ENCODE data around the gene LMTK2. TPM values are rescaled to one million over a fixed set of nuclear protein-coding genes. Genes with fewer than 3 reads are reported as not detected.
"Not testable (repeated sequence)": the region's sequence is repeated elsewhere in the genome, so short reads cannot be mapped to it uniquely, and the experiment has no call there.

LMTK2 gene
- total RNA-seq, 1 experiment from 2014 or later: 7.5 TPM

GRCh38 chr7:98217623-98218582 lies 111.2 kb downstream of the LMTK2 start:
- DNase-seq (ENCODE audit: low spot score): no peak

DNA sequence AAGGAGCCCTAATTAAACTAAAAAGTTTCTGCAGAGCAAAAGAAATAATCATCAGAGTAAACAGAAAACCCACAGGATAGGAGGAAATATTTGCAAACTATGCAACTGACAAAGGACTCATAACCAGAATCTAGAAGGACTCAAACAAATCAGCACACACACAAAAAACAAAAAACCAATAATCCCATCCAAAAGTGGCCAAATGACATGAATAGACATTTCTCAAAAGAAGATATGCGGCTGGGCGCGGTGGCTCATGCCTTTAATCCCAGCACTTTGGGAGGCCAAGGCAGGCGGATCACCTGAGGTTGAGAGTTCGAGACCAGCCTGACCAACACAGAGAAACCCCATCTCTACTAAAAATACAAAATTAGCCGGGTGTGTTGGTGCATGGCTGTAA lies 112.7 kb downstream of the LMTK2 start:
- DNase-seq (ENCODE audit: low spot score): not testable (repeated sequence)

- no peak for DNase-seq (ENCODE audit: low spot score)
These were observed 115.2 kb downstream of the LMTK2 start for GRCh38 chr7:98221611-98222532.

DNA sequence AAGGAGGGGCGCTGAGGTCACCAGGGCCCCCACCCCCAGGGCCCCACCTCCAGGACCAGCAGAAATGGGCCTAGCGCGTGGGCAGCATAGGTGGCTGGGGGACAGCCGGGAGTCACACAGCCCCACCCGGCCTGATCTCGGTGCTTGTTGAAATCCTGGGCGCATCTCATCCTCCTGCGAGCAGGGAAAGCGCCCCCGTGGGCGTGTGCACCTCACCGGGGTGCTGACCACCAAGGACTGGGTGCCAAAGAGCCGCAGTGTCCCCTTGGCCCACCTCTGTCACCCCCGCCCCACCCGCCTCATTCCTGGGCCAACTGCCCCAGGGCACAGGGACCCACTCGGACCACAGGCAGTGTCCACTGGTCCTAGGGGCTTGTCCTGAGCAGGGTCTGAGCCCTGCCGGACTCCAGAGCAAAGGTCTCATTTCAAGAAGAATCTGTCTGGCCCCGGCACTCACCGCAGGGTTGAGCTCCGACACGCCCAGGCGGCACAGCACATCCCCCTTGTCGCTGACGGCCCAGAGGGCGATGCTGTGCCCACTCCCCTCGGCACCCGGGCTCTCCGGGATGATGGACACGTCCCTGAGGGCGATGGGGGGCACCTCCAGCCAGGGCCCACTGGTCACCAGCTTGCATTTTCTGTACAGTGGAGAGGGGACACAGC lies 116.0 kb downstream of the LMTK2 start:
- no peak for DNase-seq (ENCODE audit: low spot score)

GRCh38 chr7:98223351-98223897 lies 116.8 kb downstream of the LMTK2 start:
- DNase-seq (ENCODE audit: low spot score): no peak

- DNase-seq (ENCODE audit: low spot score): no peak
These were observed 117.4 kb downstream of the LMTK2 start for GRCh38 chr7:98223898-98224700.

GRCh38 chr7:98224701-98225181 lies 118.1 kb downstream of the LMTK2 start:
- no peak for DNase-seq (ENCODE audit: low spot score)

DNA sequence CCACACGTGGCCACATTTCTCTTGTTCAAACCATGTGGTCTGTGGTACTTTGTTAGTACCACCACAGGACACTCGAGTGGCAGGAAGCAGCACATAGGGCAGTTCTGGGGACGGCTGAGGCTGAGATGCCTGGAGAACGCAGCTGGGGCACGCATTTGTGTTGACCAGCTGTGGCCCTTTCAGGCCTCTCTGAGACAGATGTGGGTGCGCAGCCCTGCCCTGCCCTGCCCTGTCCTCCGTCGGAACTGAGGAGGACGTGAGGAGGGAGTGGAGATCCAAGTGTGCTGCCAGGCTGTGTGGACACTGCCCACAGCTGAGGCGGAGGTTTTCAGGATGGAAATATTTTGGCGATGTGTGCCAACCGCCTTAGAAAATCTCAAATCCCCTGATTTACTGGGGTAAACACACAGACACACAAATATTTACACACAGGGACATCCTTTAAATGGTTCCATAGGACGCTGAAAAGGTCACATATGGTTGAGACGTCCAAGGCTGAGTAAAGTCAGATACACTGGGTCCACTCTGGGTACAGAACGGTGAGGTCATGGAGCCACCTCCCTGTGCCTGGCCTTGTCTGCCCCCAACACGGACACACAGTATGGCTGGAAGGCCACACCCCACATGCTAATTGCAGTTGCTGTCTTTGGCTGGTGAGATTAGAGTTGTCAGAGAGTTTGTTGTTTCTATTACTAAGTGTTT lies 119.4 kb downstream of the LMTK2 start:
- no peak for DNase-seq (ENCODE audit: low spot score)

- DNase-seq (ENCODE audit: low spot score): no peak
These were observed 121.3 kb downstream of the LMTK2 start for GRCh38 chr7:98227939-98228338.

DNA sequence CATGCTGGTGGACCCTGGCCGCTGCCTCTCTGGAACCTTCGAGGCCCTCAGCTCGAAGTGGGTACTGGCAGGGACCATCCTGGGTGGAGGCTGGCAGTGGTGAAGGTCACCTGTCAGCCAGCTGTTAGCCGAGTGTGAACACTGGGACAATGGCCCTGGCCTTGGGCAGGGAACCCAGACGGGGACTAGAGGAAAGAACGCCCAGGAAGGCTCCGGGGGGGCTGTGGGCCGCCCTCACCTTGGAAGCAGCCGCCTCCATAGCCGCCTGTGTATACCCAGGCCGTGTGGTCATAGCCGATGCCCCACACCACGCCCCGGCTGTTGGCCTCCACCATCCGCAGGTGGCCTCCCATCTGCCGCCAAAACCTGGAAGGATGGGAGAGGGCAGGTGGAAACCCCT lies 122.1 kb downstream of the LMTK2 start:
- no peak for DNase-seq (ENCODE audit: low spot score)

DNA sequence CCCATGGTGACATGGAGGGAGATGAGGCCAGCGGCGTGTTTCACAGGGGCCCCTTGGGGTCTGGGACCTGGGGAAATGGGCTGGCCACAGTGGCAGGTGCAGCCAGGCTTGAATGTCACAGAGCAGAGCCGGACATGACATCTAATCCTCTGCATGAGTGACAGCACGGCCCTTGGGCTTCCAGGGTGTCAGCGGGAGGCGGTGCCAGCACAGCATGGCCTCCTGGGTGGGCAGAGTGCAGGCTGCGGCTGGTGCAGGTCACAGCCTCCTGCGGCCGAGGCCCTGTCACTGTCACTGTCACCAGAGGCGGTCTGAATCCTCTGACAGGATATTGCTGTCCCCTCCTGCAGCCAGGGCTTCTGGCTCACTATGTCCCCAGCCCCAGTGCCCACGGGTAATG lies 122.8 kb downstream of the LMTK2 start:
- no peak for DNase-seq (ENCODE audit: low spot score)

DNA sequence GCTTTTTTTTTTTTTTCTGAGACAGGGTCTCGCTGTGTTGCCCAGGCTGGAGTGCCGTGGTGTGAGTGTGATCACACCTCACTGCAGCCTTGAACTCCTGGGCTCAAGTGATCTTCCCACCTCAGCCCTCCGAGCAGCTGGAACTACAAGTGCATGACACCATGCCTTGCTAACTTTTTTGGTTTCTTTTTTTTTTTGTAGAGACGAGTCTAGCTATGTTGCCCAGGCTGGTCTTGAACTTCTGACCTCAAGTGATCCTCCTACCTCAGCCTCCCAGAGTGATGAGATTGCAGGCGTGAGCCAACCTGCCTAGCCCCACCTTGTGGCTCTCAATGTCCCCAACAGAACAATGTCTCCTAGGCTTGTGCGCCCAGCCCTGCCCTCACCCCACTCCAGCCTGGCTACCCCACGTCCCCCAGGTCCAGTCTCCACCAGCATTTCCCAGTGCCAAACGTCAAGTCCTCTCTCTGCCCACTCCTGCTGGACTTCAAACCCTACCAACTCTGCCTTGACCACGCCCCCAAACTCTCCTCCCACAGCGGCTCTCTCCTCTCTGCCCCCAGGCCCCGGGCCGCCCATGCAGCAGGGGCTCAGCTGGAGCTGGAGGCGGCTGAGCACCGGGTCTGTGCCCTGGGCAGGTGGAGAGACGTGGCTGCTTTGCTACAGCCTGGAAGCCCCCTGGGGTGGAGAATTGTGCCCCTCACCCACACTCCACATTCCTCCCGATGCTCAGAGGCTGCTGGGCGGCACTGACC lies 123.5 kb downstream of the LMTK2 start:
- no peak for DNase-seq (ENCODE audit: low spot score)

DNA sequence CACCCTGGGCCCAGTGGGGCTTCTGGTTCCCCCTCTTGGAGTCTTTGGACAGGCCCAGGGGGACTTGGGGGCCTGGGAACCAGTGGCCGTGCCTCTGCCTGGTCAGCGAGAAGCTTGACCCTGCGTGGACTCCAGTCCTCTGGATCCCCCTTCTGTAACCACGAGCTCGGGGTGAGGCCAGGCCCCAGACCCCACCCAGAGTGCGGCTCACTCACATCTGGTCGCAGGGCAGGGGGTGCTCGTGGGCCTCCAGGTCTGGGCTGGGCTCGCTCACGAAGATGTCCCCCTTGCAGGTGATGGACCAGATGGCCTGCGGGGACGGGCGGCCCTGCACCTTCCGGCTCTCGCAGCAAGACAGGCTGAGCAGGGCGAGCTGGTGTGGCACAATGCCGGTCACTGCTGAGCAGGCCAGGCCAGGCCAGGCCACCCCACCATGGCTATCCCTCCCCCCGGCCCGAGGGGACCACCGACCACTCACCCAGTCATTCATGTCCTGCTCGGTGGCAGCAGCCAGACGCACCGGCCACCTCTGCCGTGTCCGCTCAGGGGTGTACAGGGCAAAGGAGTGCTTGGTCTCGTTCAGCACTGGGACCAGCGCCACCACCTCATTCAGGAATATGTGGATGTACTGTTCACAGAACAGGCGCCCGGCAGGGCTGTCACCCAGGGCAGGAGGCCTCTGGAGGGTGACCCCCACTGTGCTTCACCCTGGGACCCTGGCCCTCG lies 124.2 kb downstream of the LMTK2 start:
- no peak for DNase-seq (ENCODE audit: low spot score)

GRCh38 chr7:98231493-98232262 lies 125.0 kb downstream of the LMTK2 start:
- no peak for DNase-seq (ENCODE audit: low spot score)

GRCh38 chr7:98232263-98232585 lies 125.6 kb downstream of the LMTK2 start:
- DNase-seq (ENCODE audit: low spot score): no peak

DNA sequence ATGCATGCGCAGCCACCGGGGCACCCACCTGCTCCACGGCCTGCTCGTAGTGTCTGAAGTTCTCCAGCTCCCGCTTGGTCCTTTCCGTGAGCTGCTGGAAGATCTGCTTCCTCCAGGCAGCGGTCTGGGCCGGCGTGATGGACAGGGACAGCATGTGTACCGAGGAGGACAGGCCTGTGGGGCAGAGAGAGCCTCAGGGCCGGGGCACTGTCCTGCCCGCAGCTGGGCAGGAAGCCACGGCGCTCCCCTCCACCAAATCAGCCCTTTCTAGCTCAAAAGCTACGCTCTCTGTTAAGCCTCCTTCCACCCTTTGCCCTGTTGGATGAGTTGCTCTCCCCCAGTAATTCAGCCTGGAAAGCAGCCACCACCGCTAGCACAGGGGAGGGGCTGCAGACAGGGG lies 126.1 kb downstream of the LMTK2 start:
- DNase-seq (ENCODE audit: low spot score): no peak

DNA sequence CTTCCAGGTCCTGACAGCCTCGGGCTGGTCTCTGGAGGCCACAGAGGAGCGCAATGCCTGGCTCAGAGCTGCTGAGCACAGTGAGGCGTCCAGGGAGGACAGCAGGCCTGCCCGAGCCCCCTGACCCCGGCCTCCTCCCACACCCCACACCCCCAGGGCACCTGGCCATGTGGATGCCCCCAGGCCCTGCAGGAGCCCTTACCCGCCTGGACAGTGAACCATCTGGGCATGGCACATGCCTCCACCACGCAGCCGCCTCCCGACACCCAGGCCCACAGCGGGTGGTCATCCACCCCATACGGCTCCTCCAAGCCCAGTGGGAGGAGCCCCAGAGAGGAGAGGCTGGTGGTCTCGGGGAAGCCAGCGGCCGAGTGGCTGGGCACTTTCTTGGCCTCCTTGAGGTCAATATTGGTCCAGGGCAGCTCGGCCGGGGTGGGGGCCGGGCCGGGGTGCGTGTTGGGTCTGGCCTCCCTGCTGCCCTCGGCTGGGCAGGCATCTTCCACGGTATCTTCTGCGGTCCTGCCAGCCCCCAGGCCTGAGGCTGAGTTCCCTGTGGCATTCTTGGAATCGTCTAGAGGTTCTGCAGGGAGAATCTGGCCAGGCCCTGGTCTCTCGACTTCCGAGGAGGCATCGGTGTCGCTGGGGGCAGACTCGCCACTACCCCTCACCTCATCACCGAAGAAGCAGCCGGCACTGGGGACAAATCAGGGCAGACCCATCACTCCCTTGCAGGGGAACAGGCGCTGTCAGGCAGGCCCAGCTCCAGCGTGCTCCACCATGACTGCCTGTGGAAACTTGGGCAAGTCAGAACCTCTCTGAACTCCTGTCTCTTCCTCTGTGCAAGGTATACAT lies 126.8 kb downstream of the LMTK2 start:
- no peak for DNase-seq (ENCODE audit: low spot score)
